Stomach smooth muscle (tissue), 2 donors: ENCODE data around the gene RALGDS.
"Not testable (repeated sequence)": the region's sequence is repeated elsewhere in the genome, so short reads cannot be mapped to it uniquely, and the experiment has no call there.

Experiments used
- H3K27ac ChIP-seq: one replicate; pipeline ENCODE4 v1.7.0; 2013; ENCODE audit warnings: mild to moderate bottlenecking, low read length, inconsistent platforms
- H3K27me3 ChIP-seq, 2 donors: one replicate each; pipeline ENCODE4 v1.7.0; 2013; ENCODE audit warnings: low read length in 2 of 2; ENCODE audit not compliant: insufficient read depth in 2 of 2, control insufficient read depth in 1 of 2
- H3K36me3 ChIP-seq, 2 donors: one replicate each; pipeline ENCODE4 v1.7.0; 2013; ENCODE audit warnings: low read length in 2 of 2; ENCODE audit not compliant: control insufficient read depth in 2 of 2, insufficient read depth in 2 of 2
- H3K4me1 ChIP-seq: one replicate; pipeline ENCODE4 v1.7.0; 2013; ENCODE audit warnings: low read length; ENCODE audit not compliant: control insufficient read depth, insufficient read depth
- H3K4me3 ChIP-seq, 2 donors: one replicate each; pipeline ENCODE4 v1.7.0; 2013; ENCODE audit warnings: low read length in 2 of 2
- H3K9ac ChIP-seq, 2 donors: one replicate each; pipeline ENCODE4 v1.7.0; 2013; ENCODE audit warnings: low read length in 2 of 2, mild to moderate bottlenecking in 1 of 2
- H3K9me3 ChIP-seq, 2 donors: one replicate each; pipeline ENCODE4 v1.7.0; 2013; ENCODE audit warnings: low read length in 2 of 2; ENCODE audit not compliant: control insufficient read depth in 2 of 2
- donor health status: healthy.
- donor health status: Pancreatic carcinoma.

Gene RALGDS

GRCh38 chr9:133078486-133078885, 42.6 kb downstream of the RALGDS start:
- Histone ChIP-seq H3K27ac (no peak overlapping the region), H3K9ac (no peak overlapping the region), H3K4me1 (no peaks in the 10 kb centered on the region), H3K36me3 (no peaks in the 10 kb centered on the region), H3K27me3 (peaks cover 0 to 2% of the 10 kb centered on the region in 2 donors), H3K9me3 (no peaks in the 10 kb centered on the region), H3K4me3 (no peak overlapping the region)

GRCh38 chr9:133076691-133077090, 44.3 kb downstream of the RALGDS start:
- Histone ChIP-seq H3K4me1 (no peaks in the 10 kb centered on the region), H3K27me3 (peaks cover 0 to 3% of the 10 kb centered on the region in 2 donors), H3K27ac (no peak overlapping the region), H3K9ac (no peak overlapping the region), H3K9me3 (no peaks in the 10 kb centered on the region), H3K4me3 (no peak overlapping the region), H3K36me3 (no peaks in the 10 kb centered on the region)

- no peak overlapping the region for H3K27ac ChIP-seq
Measured at GRCh38 chr9:133075925-133076630, 45.0 kb downstream of the RALGDS start.

DNA sequence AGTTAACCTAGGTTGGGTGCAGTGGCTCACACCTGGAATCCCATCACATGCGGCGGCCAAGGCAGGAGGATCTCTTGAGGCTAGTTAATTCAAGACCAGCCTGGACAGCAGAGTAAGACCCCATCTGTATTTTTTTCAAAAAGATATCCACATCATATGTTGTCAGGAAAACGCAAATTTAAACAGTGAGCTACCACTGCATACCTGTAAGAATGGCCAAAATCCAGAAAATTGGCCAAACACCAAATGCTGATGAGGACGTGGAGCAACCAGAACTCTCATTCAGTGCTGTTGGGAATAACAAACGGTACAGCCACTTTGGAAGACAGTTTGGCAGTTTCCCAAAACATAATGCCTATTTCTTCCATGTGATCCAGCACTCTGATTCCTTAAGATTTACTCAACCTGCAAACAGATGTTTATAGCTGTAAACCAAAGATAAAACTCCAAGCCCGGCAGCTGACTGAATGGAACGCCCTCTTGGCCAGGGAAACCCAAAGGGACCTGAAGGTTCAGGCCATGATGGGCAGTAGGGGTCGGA, 46.9 kb downstream of the RALGDS start:
- H3K9ac ChIP-seq, result no peak overlapping the region
- no peaks in the 10 kb centered on the region for H3K9me3 ChIP-seq
- peaks cover 0 to 3% of the 10 kb centered on the region in 2 donors for H3K27me3 ChIP-seq
- no peak overlapping the region for H3K4me3 ChIP-seq
- H3K4me1 ChIP-seq, result no peaks in the 10 kb centered on the region
- H3K36me3 ChIP-seq, result no peaks in the 10 kb centered on the region
- no peak overlapping the region for H3K27ac ChIP-seq

More at GRCh38 chr9:133075925-133076630, 45.0 kb downstream of the RALGDS start:
- no peaks in the 10 kb centered on the region for H3K36me3 ChIP-seq
- H3K4me3 ChIP-seq, result no peak overlapping the region
- peaks cover 0 to 3% of the 10 kb centered on the region in 2 donors for H3K27me3 ChIP-seq
- no peaks in the 10 kb centered on the region for H3K4me1 ChIP-seq
- no peaks in the 10 kb centered on the region for H3K9me3 ChIP-seq
- H3K9ac ChIP-seq, result no peak overlapping the region

GRCh38 chr9:133073086-133074014, 47.7 kb downstream of the RALGDS start:
- no peaks in the 10 kb centered on the region for H3K9me3 ChIP-seq
- H3K27me3 ChIP-seq, result peaks cover 0 to 3% of the 10 kb centered on the region in 2 donors
- H3K4me1 ChIP-seq, result no peaks in the 10 kb centered on the region
- no peak overlapping the region for H3K27ac ChIP-seq
- H3K9ac ChIP-seq, result no peak overlapping the region
- H3K4me3 ChIP-seq, result no peak overlapping the region
- H3K36me3 ChIP-seq, result no peaks in the 10 kb centered on the region

DNA sequence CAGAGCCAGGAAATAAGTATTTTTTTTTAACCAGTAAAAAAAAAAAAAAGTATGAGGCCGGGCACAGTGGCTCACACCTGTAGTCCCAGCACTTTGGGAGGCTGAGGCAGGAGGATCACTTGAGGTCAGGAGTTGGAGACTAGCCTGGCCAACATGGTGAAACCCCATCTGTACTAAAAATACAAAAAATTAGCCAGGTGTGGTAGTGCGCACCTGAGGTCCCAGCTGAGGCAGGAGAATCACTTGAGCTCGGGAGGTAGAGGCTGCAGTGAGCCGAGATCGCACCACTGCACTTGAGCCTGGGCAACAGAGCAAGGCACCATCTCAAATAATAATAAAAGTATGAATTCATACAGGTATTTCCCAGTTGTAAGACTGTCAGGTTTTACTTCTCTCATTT, 48.8 kb downstream of the RALGDS start:
- not testable (repeated sequence) for H3K4me3 ChIP-seq, H3K4me1 ChIP-seq, H3K27ac ChIP-seq, H3K9ac ChIP-seq, H3K9me3 ChIP-seq, H3K27me3 ChIP-seq, H3K36me3 ChIP-seq

- no peaks in the 10 kb centered on the region for H3K4me1 ChIP-seq
- H3K36me3 ChIP-seq, result no peaks in the 10 kb centered on the region
- H3K27me3 ChIP-seq, result peaks cover 0 to 3% of the 10 kb centered on the region in 2 donors
- H3K4me3 ChIP-seq, result no peak overlapping the region
- no peak overlapping the region for H3K9ac ChIP-seq
- H3K9me3 ChIP-seq, result no peaks in the 10 kb centered on the region
- no peak overlapping the region for H3K27ac ChIP-seq
Measured at GRCh38 chr9:133071484-133072150, 49.4 kb downstream of the RALGDS start.

DNA sequence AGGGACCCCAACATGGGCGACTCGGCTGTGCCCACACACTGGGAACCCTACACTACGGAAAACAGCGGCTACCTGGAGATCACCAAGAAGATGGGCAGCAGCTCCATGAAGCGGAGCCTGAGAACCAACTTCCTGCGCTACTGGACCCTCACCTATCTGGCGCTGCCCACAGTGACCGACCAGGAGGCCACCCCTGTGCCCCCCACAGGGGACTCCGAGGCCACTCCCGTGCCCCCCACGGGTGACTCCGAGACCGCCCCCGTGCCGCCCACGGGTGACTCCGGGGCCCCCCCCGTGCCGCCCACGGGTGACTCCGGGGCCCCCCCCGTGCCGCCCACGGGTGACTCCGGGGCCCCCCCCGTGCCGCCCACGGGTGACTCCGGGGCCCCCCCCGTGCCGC, 50.1 kb downstream of the RALGDS start:
- not testable (repeated sequence) for H3K27me3 ChIP-seq, H3K9me3 ChIP-seq, H3K4me1 ChIP-seq, H3K36me3 ChIP-seq, H3K27ac ChIP-seq, H3K9ac ChIP-seq, H3K4me3 ChIP-seq

GRCh38 chr9:133070500-133070961, 50.5 kb downstream of the RALGDS start:
- not testable (repeated sequence) for H3K27me3 ChIP-seq, H3K4me3 ChIP-seq, H3K9ac ChIP-seq, H3K4me1 ChIP-seq, H3K9me3 ChIP-seq, H3K36me3 ChIP-seq, H3K27ac ChIP-seq

GRCh38 chr9:133068431-133068830, 52.6 kb downstream of the RALGDS start:
- H3K9ac ChIP-seq, H3K4me3 ChIP-seq, H3K9me3 ChIP-seq, H3K4me1 ChIP-seq, H3K27ac ChIP-seq, H3K27me3 ChIP-seq, H3K36me3 ChIP-seq: not testable (repeated sequence)
